GM03348 (cell line): ENCODE measurements around the gene C1QTNF9B.
A peak's percentile ranks its signal among the peaks of the same experiment; 100 is the strongest.
"Not testable (repeated sequence)": the region's sequence is repeated elsewhere in the genome, so short reads cannot be mapped to it uniquely, and the experiment has no call there.

ENCODE experiments used
- DNase-seq: peaks from one replicate; pipeline ENCODE4 v3.0.0; 2012; ENCODE audit warnings: low spot score

The C1QTNF9B gene

GRCh38 chr13:23893791-23894190, 3.5 kb downstream of the C1QTNF9B start:
- not testable (repeated sequence) for DNase-seq

- no peak for DNase-seq
Observed at GRCh38 chr13:23889615-23890607, 7.4 kb downstream of the C1QTNF9B start.

GRCh38 chr13:23888658-23889614, 8.4 kb downstream of the C1QTNF9B start, which contains the start of gene MIPEP:
Gene MIPEP, minus strand, starts transcription at chr13:23889400. Its CDS starts 80 bp downstream, at chr13:23889320.
- DNase-seq = peak; percentile 97

- not testable (repeated sequence) for DNase-seq
Observed at GRCh38 chr13:23884361-23884760, 12.9 kb downstream of the C1QTNF9B start.

- DNase-seq = no peak
Observed at GRCh38 chr13:23883255-23883654, 14.0 kb downstream of the C1QTNF9B start.

GRCh38 chr13:23881402-23881800, 15.9 kb downstream of the C1QTNF9B start:
- not testable (repeated sequence) for DNase-seq

- DNase-seq = not testable (repeated sequence)
Observed at GRCh38 chr13:23880493-23881401, 16.6 kb downstream of the C1QTNF9B start.

- DNase-seq = no peak
Observed at GRCh38 chr13:23877286-23877685, 20.0 kb downstream of the C1QTNF9B start.

GRCh38 chr13:23876265-23876664, 21.0 kb downstream of the C1QTNF9B start:
- DNase-seq = peak; percentile 24

GRCh38 chr13:23871616-23872220, 25.6 kb downstream of the C1QTNF9B start:
- DNase-seq = peak; percentile 74

- no peak for DNase-seq
Observed at GRCh38 chr13:23870356-23871140, 26.8 kb downstream of the C1QTNF9B start.

GRCh38 chr13:23868521-23868920, 28.8 kb downstream of the C1QTNF9B start:
- peak; percentile 51 for DNase-seq

GRCh38 chr13:23867027-23867491, 30.2 kb downstream of the C1QTNF9B start:
- DNase-seq = peak; percentile 53

GRCh38 chr13:23866420-23867026, 30.8 kb downstream of the C1QTNF9B start:
- no peak for DNase-seq

- no peak for DNase-seq
Observed at GRCh38 chr13:23865906-23866305, 31.4 kb downstream of the C1QTNF9B start.

GRCh38 chr13:23865026-23865425, 32.3 kb downstream of the C1QTNF9B start:
- no peak for DNase-seq

- DNase-seq = no peak
Observed at GRCh38 chr13:23861310-23861709, 36.0 kb downstream of the C1QTNF9B start.

GRCh38 chr13:23859904-23860303, 37.4 kb downstream of the C1QTNF9B start:
- no peak for DNase-seq

- no peak for DNase-seq
Observed at GRCh38 chr13:23859455-23859854, 37.8 kb downstream of the C1QTNF9B start.
